GM18858 (cell line): ENCODE data around the gene KNDC1.
"Not testable (repeated sequence)": the region's sequence is repeated elsewhere in the genome, so short reads cannot be mapped to it uniquely, and the experiment has no call there.

Experiments
- ATAC-seq: cut with Tn5 transposase; IDR thresholded peaks from one replicate; pipeline ENCODE4 v1.9.1; 2021; ENCODE audit not compliant: unreplicated experiment

KNDC1 gene

GRCh38 chr10:133124357-133125211 is 35.4 kb upstream of the KNDC1 start:
- ATAC-seq = no peak

DNA sequence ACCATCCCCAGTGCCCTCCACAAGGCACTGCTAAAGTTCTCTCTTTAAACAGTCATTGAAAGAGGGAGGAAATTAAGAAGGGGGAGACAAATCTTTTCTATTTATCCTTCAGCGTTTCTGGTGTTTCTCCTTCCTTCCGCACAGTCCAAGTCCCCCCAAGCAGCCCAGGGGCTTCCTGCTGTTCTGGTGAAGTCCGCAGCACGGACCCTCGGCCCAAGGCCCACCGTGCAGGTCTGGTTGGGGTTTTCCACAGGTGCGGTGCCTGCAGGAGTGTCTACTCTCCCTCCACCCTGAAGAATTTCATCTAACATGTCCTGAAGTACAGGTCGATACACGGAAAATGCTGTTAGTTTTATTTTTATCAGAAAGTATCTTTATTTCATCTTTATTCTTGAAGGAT is 34.1 kb upstream of the KNDC1 start:
- ATAC-seq = no peak

DNA sequence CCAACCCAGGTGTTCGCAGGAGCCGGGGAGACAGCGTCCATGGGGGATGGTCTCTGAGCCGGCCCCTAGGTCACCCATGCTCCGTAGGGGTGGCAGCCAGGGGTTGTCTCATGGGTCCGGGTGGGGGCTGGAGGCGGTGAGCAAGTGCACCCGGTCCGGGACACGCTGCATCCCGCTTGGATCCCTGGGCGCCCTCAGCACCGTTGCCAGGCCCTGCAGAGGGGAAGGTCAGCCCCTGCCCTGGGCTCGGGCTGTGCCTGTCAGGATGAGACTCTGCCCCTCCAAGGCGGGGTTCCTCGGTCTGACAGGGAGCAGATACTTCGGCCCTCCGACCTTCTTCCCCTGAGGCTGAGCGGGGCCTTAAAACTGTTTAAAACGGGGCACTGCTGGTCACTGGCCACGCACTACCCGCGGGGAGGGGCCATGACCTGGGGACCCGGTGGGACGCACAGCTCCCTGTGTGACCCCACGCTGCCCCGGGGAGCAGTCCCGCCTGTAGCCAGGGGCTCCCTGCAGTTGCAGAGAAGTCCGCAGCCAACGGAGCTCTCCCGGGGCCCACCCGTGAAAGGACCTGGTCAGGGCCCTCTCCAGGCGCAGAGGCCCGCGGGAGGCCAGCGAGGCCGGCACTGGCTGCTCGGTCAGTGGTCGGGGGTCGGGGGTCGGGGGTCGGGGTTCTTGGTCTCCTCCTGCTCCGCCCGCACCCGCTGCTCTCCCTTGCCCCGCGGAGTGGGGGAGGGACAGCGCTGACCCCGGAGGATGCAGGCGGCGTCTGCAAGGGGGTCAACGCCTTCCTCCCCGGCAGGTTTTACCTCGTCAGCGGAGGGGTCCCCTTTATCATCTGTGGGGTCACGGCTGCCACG is 33.4 kb upstream of the KNDC1 start:
- ATAC-seq = no peak

DNA sequence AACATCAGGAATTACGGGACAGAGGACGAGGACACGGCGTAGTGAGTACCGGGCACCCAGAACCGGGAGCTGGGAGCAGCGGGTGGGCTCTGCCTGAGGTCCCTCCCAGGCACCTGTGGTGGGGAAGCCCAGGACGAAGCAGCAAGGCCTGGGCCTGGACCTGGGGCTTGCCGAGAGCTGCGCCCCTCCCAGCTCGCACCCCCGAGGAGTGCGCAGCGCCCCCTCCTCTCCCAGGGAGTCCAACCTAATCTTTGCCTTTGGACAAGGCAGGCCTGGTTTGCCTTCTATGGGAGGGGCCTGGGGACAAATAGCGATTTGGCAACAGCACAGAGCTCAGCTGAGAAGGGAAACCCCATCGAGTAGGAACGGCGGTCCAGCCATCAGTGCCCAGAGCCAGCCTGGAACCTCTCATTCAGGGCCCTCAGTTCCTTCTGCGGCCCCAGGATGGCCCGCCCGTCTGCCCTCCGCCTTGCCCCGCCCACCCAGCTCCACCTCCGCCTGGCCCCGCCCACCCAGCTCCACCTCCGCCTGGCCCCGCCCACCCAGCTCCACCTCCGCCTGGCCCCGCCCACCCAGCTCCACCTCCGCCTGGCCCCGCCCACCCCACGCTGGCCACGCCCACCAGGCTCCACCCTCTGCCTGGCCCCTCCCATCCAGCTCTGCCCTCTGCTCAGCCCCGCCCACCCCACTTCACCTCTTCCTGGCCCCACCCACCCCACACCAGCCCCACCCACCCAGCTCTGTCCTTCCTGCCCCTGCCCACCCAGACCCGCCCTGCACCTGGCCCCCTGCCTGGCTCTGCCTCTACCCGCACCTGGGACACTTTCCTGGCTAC is 32.5 kb upstream of the KNDC1 start:
- no peak for ATAC-seq

DNA sequence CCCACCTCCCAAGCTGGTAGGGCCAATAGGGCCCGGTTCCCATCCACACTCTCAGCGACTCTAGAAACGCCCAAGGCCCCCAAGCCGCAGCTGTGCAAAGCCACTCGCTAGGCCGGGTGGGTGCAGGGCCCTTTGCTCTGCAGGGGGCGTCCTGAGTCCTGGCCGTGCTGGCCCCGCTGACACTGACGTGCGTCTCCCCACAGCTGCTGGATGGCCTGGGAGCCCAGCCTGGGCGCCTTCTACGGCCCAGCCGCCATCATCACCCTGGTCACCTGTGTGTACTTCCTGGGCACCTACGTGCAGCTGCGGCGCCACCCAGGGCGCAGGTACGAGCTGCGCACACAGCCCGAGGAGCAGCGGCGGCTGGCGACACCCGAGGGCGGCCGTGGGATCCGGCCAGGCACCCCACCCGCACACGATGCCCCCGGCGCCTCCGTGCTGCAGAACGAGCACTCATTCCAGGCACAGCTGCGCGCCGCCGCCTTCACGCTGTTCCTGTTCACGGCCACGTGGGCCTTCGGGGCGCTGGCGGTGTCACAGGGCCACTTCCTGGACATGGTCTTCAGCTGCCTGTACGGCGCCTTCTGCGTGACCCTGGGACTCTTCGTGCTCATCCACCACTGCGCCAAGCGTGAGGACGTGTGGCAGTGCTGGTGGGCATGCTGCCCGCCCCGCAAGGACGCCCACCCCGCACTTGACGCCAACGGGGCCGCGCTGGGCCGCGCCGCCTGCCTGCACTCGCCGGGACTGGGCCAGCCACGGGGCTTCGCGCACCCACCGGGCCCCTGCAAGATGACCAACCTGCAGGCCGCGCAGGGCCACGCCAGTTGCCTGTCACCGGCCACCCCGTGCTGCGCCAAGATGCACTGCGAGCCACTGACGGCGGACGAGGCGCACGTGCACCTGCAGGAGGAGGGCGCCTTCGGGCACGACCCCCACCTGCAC is 31.6 kb upstream of the KNDC1 start:
- ATAC-seq = no peak

DNA sequence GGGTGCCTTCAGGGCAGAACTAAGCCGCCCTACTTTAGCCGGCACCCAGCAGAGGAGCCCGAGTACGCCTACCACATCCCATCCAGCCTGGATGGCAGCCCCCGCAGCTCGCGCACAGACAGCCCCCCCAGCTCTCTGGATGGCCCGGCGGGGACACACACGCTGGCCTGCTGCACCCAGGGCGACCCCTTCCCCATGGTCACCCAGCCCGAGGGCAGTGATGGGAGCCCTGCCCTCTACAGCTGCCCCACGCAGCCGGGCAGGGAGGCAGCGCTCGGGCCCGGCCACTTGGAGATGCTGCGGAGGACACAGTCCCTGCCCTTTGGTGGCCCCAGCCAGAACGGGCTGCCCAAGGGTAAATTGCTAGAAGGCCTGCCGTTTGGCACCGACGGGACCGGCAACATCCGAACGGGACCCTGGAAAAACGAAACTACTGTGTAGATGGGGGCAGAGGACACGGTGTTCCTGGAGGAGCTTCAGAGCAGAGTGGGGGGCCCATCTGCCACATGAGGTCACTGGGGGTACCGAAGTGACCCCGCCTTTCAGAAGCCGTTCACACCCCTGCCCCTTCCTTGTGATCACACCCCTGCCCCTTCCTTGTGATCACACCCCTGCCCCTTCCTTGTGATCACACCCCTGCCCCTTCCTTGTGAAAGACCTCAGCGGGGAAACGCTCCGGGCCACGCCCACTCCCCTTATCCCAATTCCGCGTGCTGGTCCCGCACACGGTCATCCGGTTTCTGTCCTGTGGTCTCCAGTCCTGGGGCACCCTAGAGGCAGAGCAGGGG is 30.8 kb upstream of the KNDC1 start:
- ATAC-seq = no peak

DNA sequence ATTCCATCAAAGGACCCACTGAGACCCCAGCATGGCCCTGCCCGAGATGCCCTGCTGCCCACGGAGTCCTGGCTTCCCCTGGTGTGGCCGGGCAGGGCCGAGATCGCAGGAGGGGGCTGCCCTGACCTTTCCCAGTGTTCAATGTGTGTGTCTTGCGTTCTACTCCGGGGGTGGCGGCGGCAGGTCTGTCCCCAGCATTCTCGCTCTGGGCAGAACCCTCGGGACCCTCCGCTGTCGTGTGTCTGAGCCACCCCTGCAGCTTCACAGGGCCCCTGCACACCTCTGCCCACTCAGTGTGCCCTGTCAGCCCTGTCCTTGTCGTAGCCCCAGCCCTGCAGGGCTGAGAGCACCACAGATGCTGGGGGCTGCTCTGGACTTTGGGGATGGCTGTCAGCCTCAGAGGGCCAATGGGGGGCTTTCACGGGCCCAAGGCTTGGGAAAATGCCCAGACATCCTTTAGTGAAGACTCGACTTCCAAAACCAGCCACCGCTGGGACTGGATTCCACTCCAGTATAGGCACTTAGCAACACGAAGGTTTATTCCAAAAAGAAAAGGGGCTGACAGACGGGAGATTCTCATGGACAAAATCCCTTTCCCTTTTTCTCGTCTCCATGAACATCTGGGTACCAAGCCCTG is 30.0 kb upstream of the KNDC1 start:
- no peak for ATAC-seq

- no peak for ATAC-seq
These were observed 29.4 kb upstream of the KNDC1 start for GRCh38 chr10:133130602-133131001.

- ATAC-seq = no peak
These were observed 29.0 kb upstream of the KNDC1 start for GRCh38 chr10:133131053-133131452.

- no peak for ATAC-seq
These were observed 28.1 kb upstream of the KNDC1 start for GRCh38 chr10:133131734-133132472.

GRCh38 chr10:133132473-133133291 is 27.3 kb upstream of the KNDC1 start:
- ATAC-seq = no peak

GRCh38 chr10:133133471-133134231 is 26.4 kb upstream of the KNDC1 start:
- ATAC-seq = no peak

DNA sequence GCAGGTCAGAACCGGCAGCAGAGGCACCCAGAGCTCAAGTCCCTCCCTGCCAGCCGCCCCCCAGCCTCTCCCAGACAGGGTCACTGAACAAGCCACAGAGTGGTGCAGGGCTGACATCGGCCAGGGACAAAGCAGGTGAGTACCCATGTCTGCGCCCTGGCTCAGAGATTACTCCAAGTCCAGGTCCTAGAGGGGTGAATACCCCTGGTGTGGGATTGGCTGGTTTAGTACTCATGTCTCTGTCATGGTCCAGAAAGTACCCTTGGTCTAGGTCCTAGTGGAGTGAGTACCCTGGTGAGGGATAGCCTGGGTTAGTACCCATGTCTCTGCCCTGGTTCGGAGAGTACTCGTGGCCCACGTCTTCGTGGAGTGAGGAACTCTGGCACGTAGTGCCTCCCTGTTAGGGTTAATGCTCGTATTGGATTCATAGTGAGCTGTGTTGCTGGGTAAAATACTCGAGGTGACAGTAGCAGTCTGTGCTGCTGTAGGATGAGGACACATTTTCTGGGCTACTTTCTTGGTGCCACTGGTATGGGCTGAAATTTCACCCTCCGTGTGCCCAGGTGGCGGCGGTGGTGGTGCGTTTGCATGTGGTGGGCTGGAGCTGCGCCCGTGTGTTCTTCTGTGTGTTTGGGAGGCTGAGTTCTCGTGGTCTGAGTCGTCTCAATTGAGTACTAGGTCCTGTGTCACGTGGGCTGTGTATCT is 25.5 kb upstream of the KNDC1 start:
- ATAC-seq = no peak

DNA sequence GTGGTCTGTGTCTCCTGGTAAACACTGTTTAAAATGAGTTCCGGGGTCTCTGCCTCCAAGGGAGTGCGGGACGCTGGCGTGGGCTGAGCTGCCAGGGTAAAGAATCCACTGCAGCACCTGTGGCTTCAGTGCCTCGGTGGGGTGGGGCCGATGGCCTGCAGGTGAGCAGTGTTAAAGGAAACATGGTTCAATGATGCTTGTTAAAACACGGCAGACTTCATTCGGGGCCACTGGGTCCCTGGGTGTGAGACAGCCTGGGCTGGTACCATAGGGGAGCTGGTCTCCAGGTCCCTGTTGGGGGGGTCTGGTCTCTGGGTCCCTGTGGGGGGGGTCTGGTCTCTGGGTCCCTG is 24.9 kb upstream of the KNDC1 start:
- ATAC-seq = no peak

DNA sequence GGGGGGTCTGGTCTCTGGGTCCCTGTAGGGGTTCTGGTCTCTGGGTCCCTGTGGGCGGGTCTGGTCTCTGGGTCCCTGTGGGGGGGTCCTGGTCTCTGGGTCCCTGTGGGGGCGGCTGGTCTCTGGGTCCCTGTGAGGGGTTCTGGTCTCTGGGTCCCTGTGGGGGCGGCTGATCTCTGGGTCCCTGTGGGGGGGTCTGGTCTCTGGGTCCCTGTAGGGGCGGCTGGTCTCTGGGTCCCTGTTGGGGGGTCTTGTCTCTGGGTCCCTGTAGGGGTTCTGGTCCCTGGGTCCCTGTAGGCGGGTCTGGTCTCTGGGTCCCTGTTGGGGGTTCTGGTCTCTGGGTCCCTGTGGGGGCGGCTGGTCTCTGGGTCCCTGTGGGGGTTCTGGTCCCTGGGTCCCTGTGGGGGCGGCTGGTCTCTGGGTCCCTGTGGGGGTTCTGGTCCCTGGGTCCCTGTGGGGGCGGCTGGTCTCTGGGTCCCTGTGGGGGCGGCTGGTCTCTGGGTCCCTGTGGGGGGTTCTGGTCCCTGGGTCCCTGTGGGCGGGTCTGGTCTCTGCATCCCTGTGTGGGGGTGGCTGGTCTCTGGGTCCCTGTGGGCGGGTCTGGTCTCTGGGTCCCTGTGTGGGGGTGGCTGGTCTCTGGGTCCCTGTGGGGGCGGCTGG is 22.4 kb upstream of the KNDC1 start:
- ATAC-seq = not testable (repeated sequence)
